ENCODE results near the gene C9orf153. TPM values are rescaled to one million over a fixed set of nuclear protein-coding genes. Genes with fewer than 3 reads are reported as not detected.

C9orf153 gene
- total and polyA plus RNA-seq, 2 experiments from 2014 or later = 0.29 TPM; not detected in 1

DNA sequence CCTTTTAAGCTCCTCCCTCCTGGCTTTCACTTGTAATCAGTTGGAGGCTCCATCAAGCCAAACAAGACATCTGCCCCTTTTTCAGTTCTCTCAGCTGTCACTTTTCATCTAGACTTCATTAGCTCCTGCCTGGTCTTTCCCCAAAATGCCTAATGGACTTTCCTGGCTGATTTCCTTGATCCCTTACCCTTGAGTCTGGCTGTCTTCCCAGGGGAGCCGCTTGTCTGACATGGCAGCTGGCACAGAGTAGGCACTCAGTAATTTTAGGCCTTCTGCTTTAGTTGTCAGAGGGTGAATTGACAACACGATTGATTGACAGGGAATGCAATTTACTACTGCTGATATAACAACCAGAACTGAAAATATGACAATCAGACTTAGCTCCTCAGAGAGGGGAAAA, 2.1 kb downstream of the C9orf153 start (continued):
- TF ChIP-seq, protein P1, sequence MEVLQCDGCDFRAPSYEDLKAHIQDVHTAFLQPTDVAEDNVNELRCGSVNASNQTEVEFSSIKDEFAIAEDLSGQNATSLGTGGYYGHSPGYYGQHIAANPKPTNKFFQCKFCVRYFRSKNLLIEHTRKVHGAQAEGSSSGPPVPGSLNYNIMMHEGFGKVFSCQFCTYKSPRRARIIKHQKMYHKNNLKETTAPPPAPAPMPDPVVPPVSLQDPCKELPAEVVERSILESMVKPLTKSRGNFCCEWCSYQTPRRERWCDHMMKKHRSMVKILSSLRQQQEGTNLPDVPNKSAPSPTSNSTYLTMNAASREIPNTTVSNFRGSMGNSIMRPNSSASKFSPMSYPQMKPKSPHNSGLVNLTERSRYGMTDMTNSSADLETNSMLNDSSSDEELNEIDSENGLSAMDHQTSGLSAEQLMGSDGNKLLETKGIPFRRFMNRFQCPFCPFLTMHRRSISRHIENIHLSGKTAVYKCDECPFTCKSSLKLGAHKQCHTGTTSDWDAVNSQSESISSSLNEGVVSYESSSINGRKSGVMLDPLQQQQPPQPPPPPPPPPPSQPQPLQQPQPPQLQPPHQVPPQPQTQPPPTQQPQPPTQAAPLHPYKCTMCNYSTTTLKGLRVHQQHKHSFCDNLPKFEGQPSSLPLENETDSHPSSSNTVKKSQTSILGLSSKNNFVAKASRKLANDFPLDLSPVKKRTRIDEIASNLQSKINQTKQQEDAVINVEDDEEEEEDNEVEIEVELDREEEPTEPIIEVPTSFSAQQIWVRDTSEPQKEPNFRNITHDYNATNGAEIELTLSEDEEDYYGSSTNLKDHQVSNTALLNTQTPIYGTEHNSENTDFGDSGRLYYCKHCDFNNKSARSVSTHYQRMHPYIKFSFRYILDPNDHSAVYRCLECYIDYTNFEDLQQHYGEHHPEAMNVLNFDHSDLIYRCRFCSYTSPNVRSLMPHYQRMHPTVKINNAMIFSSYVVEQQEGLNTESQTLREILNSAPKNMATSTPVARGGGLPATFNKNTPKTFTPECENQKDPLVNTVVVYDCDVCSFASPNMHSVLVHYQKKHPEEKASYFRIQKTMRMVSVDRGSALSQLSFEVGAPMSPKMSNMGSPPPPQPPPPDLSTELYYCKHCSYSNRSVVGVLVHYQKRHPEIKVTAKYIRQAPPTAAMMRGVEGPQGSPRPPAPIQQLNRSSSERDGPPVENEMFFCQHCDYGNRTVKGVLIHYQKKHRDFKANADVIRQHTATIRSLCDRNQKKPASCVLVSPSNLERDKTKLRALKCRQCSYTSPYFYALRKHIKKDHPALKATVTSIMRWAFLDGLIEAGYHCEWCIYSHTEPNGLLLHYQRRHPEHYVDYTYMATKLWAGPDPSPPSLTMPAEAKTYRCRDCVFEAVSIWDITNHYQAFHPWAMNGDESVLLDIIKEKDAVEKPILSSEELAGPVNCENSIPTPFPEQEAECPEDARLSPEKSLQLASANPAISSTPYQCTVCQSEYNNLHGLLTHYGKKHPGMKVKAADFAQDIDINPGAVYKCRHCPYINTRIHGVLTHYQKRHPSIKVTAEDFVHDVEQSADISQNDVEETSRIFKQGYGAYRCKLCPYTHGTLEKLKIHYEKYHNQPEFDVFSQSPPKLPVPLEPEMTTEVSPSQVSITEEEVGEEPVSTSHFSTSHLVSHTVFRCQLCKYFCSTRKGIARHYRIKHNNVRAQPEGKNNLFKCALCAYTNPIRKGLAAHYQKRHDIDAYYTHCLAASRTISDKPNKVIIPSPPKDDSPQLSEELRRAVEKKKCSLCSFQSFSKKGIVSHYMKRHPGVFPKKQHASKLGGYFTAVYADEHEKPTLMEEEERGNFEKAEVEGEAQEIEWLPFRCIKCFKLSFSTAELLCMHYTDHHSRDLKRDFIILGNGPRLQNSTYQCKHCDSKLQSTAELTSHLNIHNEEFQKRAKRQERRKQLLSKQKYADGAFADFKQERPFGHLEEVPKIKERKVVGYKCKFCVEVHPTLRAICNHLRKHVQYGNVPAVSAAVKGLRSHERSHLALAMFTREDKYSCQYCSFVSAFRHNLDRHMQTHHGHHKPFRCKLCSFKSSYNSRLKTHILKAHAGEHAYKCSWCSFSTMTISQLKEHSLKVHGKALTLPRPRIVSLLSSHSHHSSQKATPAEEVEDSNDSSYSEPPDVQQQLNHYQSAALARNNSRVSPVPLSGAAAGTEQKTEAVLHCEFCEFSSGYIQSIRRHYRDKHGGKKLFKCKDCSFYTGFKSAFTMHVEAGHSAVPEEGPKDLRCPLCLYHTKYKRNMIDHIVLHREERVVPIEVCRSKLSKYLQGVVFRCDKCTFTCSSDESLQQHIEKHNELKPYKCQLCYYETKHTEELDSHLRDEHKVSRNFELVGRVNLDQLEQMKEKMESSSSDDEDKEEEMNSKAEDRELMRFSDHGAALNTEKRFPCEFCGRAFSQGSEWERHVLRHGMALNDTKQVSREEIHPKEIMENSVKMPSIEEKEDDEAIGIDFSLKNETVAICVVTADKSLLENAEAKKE (CRISPR knock-in tag; IDR thresholded peaks at IDR 0.05) = no peak

DNA sequence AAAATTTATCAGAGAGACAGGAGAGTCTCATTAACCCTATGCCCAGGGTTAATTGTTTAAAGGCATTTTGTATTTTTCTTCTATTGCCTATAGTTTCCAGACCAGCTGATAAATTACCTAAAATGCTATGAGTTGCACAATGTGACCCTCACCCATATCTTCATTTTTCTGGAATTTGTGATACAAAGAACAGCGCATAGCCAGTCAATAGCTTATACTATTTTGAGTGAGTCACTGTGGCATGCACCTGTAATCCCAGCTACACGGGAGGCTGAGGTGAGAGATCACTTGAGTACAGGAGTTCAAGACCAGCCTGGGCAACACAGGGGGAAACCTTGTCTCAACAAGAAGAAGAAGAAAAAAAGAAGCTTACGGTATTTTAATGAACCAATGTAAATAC, 2.8 kb downstream of the C9orf153 start:
- H3K27me3 ChIP-seq (ENCODE audit: insufficient read depth) = no peaks in the 10 kb centered on the region
- H3F3A ChIP-seq (replicated peaks; ENCODE audit: low read depth) = 0 out of 2 replicates have a peak, but pooled peaks cover 2% of the 10 kb centered on the region
- DNase-seq (ENCODE audit: low spot score) = no peak
- no peaks in the 10 kb centered on the region for H3K9me2 ChIP-seq (ENCODE audit: insufficient read depth)
- Mint-ChIP-seq H3K36me3 (ENCODE audit: low read depth) (peaks cover 11% of the 10 kb centered on the region; the same call in 2 of the 3 replicates), H3K27me3 (ENCODE audit: insufficient read depth, low read depth, poor library complexity) (no peaks in the 10 kb centered on the region), H3K4me1 (no peaks in the 10 kb centered on the region), H3K9me3 (peaks cover 25% of the 10 kb centered on the region), H3K27ac (no peak overlapping the region), H3K4me3 (no peak overlapping the region)
- H3K27ac ChIP-seq (ENCODE audit: low read depth) = no peak overlapping the region
- no peaks in the 10 kb centered on the region for H3K4me1 ChIP-seq (ENCODE audit: insufficient read depth)
- ATAC-seq = no peak
- H3K4me3 ChIP-seq = no peak overlapping the region
- H3K79me2 ChIP-seq (replicated peaks; ENCODE audit: insufficient read depth) = no peaks in the 10 kb centered on the region
- peaks cover 9% of the 10 kb centered on the region; the same call in 1 of the 2 replicates for H3K36me3 ChIP-seq (ENCODE audit: insufficient read depth)
- H2AFZ ChIP-seq = no peak overlapping the region
- no peaks in the 10 kb centered on the region for H4K20me1 ChIP-seq (replicated peaks; ENCODE audit: insufficient read depth)
- H3K4me2 ChIP-seq = no peak overlapping the region
- no peak for TF ChIP-seq NANOG (IDR thresholded peaks at IDR 0.05; ENCODE audit: borderline replicate concordance)
- TF ChIP-seq EZH2phosphoT487 (IDR thresholded peaks at IDR 0.05; ENCODE audit: unreplicated experiment) = no peak
- TF ChIP-seq ZNF331 (CRISPR knock-in tag; IDR thresholded peaks at IDR 0.05; ENCODE audit: low read depth) = no peak
- TF ChIP-seq POLR2AphosphoS5 (IDR thresholded peaks at IDR 0.05; ENCODE audit: low read depth) = no peak
- TF ChIP-seq, protein P1 (CRISPR knock-in tag; IDR thresholded peaks at IDR 0.05) = no peak
- no peak for TF ChIP-seq ZNF114 (CRISPR knock-in tag; IDR thresholded peaks at IDR 0.05)
- no peak for TF ChIP-seq JUNB (IDR thresholded peaks at IDR 0.05; ENCODE audit: unreplicated experiment)
- no peak for TF ChIP-seq EZH2 (IDR thresholded peaks at IDR 0.05; ENCODE audit: low read depth, unreplicated experiment)

All from GM23338 (cell line).